T-helper 9 cell (primary cell): ENCODE data around the gene WIZ.
"Not testable (repeated sequence)": the region's sequence is repeated elsewhere in the genome, so short reads cannot be mapped to it uniquely, and the experiment has no call there.

Experiments used
- DNase-seq: peaks from one replicate; pipeline ENCODE4 v3.0.0-alpha.2; 2020

Gene WIZ

GRCh38 chr19:15403151-15403531, 46.6 kb downstream of the WIZ start:
- DNase-seq: no peak

- DNase-seq: no peak
Observed at GRCh38 chr19:15402411-15403150, 47.2 kb downstream of the WIZ start.

- DNase-seq: no peak
Observed at GRCh38 chr19:15401397-15401710, 48.4 kb downstream of the WIZ start.

- no peak for DNase-seq
Observed at GRCh38 chr19:15400521-15401396, 49.0 kb downstream of the WIZ start.

GRCh38 chr19:15399635-15400034, 50.1 kb downstream of the WIZ start:
- DNase-seq: no peak

- no peak for DNase-seq
Observed at GRCh38 chr19:15399234-15399515, 50.6 kb downstream of the WIZ start.

- no peak for DNase-seq
Observed at GRCh38 chr19:15398501-15399233, 51.1 kb downstream of the WIZ start.

GRCh38 chr19:15397782-15398181, 52.0 kb downstream of the WIZ start:
- no peak for DNase-seq

GRCh38 chr19:15397236-15397635, 52.5 kb downstream of the WIZ start:
- no peak for DNase-seq

GRCh38 chr19:15396436-15396835, 53.3 kb downstream of the WIZ start:
- no peak for DNase-seq

- DNase-seq: not testable (repeated sequence)
Observed at GRCh38 chr19:15395251-15395650, 54.5 kb downstream of the WIZ start.

- no peak for DNase-seq
Observed at GRCh38 chr19:15394426-15394825, 55.3 kb downstream of the WIZ start.

- no peak for DNase-seq
Observed at GRCh38 chr19:15393963-15394362, 55.8 kb downstream of the WIZ start.

GRCh38 chr19:15390814-15391213, 58.9 kb downstream of the WIZ start:
- DNase-seq: no peak

- DNase-seq: no peak
Observed at GRCh38 chr19:15381864-15382263, 67.9 kb downstream of the WIZ start.

GRCh38 chr19:15381429-15381828, 68.3 kb downstream of the WIZ start:
- DNase-seq: no peak

- no peak for DNase-seq
Observed at GRCh38 chr19:15379999-15380647, 69.6 kb downstream of the WIZ start.

- DNase-seq: peak; percentile 94
Observed at GRCh38 chr19:15379083-15379998, 70.4 kb downstream of the WIZ start, which contains the start of gene AKAP8. AKAP8 (minus strand) TSS chr19:15379787; CDS start chr19:15379731, 56 bp downstream.

- peak; percentile 34 for DNase-seq
Observed at GRCh38 chr19:15378534-15379082, 71.1 kb downstream of the WIZ start.

GRCh38 chr19:15374796-15375440, 74.8 kb downstream of the WIZ start:
- no peak for DNase-seq

GRCh38 chr19:15374105-15374651, 75.6 kb downstream of the WIZ start:
- no peak for DNase-seq
